Lower leg skin (tissue), 3 donors: ENCODE data around the gene NAV2.

Experiments used
- POLR2A ChIP-seq, 2 donors: fragments of 450-650 bp; IDR thresholded peaks; one replicate each; pipeline ENCODE4 v1.6.1; 2016 to 2017; ENCODE audit warnings: antibody characterized with exemption in 2 of 2, mild to moderate bottlenecking in 1 of 2, moderate library complexity in 1 of 2
- TF ChIP-seq, protein P1 (sequence below), 3 donors: fragments of 450-650 bp; IDR thresholded peaks; one replicate each; pipeline ENCODE4 v1.5.1; 2016; ENCODE audit warnings: antibody characterized with exemption in 3 of 3, mild to moderate bottlenecking in 3 of 3, moderate library complexity in 2 of 3

DNA sequence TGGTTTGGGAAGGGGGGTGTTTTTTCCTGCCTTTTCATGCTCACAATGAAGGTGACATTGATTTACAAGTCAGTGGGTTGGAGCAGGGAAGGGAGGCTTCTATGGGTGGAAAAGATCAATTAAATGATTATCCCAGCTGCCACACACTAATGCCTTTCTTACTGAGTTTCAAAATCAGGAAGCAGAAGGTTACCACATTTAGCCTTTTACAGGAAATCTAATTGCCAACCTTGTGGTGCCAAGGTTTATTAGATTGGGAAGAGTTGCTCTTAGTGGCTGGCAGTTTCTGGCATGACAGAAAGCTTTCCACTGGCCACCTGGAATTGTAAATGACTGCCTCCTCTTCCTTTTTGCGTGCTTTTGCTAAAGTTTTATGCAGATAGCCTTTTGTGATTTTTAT lies 98.7 kb downstream of the NAV2 start:
- TF ChIP-seq, protein P1, sequence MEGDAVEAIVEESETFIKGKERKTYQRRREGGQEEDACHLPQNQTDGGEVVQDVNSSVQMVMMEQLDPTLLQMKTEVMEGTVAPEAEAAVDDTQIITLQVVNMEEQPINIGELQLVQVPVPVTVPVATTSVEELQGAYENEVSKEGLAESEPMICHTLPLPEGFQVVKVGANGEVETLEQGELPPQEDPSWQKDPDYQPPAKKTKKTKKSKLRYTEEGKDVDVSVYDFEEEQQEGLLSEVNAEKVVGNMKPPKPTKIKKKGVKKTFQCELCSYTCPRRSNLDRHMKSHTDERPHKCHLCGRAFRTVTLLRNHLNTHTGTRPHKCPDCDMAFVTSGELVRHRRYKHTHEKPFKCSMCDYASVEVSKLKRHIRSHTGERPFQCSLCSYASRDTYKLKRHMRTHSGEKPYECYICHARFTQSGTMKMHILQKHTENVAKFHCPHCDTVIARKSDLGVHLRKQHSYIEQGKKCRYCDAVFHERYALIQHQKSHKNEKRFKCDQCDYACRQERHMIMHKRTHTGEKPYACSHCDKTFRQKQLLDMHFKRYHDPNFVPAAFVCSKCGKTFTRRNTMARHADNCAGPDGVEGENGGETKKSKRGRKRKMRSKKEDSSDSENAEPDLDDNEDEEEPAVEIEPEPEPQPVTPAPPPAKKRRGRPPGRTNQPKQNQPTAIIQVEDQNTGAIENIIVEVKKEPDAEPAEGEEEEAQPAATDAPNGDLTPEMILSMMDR (IDR thresholded peaks at IDR 0.05), result no peak
- no peak for TF ChIP-seq POLR2A (IDR thresholded peaks at IDR 0.05)
